Stimulated activated CD4-positive, alpha-beta T cell treated with anti-CD3 and anti-CD28 coated beads, TNF-alpha, amount 100 ng/mL, for 1 hour (primary cell): ENCODE data around the gene C17orf75.

ENCODE experiments used
- DNase-seq, 3 donors: peaks; one replicate each; pipeline ENCODE4 v3.0.0-alpha.2; 2020; ENCODE audit warnings: low read depth in 3 of 3, low spot score in 1 of 3

The C17orf75 gene

DNA sequence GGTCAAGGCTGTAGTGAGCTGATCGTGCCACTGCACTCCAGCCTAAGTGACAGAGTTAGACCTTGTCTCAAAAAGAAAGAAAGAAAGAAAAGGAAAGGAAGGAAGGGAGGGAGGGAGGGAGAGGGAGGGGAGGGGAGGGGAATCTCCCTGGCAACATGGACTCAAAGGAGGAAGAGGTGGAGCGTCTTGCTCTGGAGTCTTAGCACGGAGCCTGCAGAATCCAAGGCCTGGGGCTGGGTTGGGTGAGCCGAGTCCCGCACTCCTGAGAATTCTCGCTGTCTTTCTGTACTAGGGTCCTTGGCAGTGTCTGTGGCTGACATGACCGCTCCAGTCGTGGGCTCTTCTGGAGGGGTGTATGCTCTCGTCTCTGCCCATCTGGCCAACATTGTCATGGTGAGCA lies 36.9 kb downstream of the C17orf75 start:
- no peak for DNase-seq

DNA sequence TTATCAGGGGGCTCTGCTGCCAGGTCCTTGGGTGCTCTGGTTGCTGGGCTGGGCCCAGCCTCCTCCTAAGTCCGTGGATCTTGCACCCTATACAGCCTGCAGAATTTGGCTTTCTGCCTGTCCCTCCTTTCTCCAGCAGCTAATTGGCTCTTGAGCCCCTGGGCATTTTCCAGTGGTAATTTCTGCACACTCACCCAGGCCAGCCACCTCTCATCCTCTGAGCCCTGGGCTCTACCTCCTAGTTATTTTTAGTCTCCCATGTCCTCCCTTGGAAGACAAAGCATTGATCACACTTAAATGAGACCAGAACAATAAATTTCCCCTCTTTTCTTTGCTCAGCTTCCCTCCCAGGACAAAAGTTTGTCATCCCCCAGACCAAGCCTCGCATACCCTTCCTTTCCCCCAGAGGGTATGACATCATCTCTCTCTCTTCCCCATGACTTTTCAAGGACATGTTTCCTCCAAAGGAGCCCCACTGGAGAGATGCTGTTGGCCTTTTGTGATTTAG lies 38.1 kb downstream of the C17orf75 start:
- no peak for DNase-seq

DNA sequence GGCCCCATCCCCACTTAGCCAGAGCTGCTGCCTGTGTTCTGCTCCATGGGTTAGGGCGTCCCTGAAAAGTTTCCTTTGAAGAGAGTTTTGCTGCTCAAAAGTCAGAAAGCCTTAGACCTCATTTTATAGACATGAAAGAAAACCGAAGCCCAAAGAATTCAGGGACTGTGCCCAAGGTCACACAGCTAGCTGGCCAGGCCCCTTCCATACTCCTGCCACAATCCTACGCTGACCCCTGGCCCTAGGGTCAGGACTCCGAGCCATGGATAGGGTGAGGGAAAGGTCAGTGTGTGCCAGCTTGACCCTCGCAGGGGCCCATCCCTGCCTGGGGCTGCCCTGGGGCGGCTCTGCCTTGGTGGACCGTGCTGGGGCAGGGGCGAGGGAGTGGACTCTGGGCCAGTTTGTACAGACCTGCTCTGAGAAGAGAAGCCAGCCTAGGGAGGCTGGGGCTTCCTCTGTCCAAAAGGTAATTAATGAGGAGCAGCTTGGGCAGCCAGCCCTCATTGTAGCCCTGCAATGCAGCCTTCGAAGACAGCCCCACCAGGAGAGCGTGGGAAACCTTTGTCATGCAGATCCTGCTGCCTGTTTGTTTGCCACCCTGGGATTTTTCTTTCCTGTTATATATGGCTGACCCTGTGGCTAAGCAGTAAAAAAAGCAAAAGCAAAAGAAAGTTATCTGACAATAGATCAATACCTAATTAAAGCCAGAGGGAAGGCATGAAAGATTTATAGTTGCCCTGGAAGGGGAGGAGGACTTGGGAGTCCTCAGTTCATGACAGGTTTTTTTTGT lies 38.9 kb downstream of the C17orf75 start:
- no peak for DNase-seq

DNA sequence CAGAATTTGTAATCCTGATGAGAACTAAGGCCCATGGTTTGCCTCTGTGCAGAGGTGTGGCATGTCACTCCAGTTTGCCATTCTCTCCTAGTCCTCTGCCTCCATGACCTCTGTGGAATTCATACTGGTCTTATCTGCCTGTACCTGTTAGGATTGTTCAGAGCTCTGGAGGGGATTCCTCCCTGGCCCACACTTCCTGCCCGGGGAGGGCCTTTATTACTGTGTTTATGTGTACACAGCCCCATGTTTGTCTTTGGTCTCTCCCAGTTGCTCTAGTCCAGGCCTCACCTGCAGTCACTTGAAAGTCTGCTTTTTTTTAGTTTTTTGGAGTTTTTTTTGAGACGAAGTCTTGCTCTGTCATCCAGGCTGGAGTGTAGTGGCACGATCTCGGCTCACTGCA lies 39.9 kb downstream of the C17orf75 start:
- no peak for DNase-seq

- no peak for DNase-seq
Measured at GRCh38 chr17:32299580-32300164, 42.3 kb downstream of the C17orf75 start.

GRCh38 chr17:32298721-32299579 lies 43.0 kb downstream of the C17orf75 start:
- DNase-seq, result no peak

- no peak for DNase-seq
Measured at GRCh38 chr17:32298298-32298697, 43.7 kb downstream of the C17orf75 start.

- no peak for DNase-seq
Measured at GRCh38 chr17:32297860-32298259, 44.1 kb downstream of the C17orf75 start.

- DNase-seq, result no peak
Measured at GRCh38 chr17:32297424-32297823, 44.5 kb downstream of the C17orf75 start.

DNA sequence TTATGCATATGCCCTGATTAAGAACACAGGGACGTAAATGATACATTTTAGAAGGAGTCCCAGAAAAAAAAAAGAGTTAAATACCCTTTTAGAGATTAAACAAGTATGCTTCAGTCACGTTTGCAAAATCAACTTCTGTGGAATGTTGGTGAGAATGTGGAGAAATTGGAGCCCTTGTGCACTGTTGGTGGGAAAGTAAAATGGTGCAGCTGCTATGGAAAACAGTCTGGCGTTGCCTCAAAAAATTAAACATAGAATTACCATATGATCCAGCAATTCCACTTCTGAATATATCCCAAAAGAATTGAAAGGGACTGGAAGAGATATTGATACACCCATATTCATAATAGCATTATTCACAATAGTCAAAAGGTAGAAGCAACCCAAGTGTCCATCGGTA lies 49.9 kb downstream of the C17orf75 start:
- no peak for DNase-seq

DNA sequence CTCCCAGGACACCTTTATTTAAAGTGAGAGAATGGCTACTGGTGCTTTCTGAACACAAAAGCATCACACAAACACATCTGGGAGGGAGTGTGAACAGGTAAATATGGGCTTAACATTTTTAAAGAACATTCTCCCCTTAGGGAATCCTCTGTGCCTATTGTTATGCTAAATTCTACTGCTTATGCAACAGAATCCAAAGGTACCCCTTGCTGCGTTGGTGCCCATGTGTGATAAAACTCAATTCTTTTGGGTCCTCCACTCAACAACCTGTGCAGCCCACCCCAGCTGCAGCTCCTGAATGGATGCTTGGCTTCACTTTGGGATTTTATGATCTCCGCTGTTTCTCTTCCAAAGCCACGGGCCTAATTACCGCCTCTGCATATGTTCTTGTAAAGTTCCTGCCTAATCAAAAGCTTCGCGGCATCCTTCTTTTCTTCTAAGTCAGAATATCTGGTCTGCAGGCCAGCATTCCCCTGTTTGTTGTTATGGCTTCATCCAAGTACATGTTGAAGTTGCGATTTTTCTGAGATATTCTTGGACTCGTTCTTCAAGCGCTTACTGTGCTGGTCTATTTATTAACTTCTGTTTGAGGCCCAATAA lies 52.4 kb downstream of the C17orf75 start:
- DNase-seq, result no peak

- DNase-seq, result no peak
Measured at GRCh38 chr17:32288615-32289014, 53.4 kb downstream of the C17orf75 start.

- no peak for DNase-seq
Measured at GRCh38 chr17:32287804-32288511, 54.0 kb downstream of the C17orf75 start.

DNA sequence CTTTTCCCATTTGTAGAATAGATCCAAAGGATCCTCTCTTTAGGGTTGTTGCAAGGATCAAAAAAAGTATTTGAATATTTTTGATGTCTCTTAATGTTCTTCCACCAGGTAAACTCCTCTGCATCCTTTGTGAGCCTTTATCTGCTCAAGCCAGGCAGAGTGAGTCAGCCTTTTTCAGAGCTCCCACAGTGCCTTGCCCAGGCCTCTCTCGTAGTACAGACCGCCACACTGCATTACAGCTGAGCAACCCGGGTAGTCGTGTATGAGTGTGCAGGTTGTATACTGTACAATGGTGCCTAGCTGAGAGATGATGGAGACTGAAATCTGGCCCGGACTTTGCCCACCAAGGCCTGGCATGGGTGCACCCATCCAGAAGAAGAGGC lies 55.5 kb downstream of the C17orf75 start:
- DNase-seq, result no peak

- DNase-seq, result no peak
Measured at GRCh38 chr17:32285746-32286517, 56.0 kb downstream of the C17orf75 start.

- DNase-seq, result no peak
Measured at GRCh38 chr17:32285306-32285705, 56.7 kb downstream of the C17orf75 start.

- no peak for DNase-seq
Measured at GRCh38 chr17:32283745-32284201, 58.2 kb downstream of the C17orf75 start.

DNA sequence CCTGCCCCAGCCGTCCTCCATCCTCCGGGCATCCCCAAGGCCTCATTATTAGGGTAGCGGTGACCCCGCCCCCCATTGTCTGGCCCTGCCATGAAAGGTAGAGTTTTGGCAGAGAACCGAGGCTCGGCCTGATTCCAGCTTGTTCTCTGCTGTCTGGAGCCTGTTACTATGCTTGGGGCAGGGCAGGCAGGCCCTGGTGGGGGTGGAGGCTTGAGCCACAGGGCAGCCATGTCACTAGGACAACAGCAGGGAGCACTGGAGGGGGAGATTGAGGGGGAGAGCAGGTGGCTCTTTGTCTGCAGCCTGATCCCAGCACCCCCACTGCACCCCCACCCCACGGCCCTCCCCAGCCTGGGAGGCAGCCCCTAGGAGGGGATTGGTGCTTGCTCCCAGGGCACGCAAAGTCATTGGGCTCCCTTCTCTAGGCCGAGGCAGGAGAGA lies 60.9 kb downstream of the C17orf75 start:
- no peak for DNase-seq

GRCh38 chr17:32279891-32280716 lies 61.9 kb downstream of the C17orf75 start:
- DNase-seq, result no peak
